ENCODE results near the gene PHF12.

PHF12 gene

DNA sequence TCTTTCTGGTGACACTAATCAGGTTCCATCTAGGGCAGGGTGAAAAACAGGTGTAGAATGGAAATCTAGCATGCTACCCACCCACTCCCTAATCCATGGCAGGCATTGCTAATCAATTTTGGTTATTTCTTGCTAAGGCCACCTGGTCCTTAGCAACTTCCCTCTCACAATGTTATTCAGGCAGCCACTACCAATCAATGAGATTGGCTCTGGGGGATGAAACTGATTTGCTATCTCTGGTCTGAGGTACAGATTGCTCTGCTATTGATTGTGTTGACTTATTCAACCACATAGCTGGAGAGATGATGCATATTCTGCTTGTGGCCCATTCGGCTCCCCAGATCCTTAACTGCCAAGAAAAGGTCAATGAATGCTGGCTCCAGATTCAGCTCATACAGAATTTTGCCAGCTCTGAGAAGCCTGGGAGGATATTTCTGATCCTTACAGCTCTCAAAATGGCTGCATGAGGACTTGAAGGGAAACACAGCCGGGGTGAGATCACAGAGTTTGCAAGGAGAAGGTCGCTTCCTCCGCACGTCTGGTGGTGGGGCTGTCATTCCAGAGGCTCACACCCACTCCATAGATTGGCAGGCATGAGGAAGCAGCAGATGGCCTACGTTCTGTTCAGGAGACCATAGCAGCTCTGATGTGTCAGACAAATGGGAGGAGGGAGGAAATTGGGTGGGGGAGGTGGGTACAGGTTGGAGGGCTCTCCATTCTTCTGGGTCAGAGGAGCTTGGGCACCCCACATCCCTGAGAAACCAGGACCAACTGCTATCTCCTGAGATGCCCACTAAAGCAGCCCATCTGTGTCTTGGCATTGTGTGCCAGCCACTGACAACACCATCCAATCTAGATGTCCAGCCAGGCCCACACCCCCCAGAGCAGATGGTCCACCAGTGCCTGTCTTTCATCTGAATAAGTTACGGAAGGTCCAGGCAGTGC, 32.2 kb upstream of the PHF12 start:
- H3K27ac Mint-ChIP-seq = peak overlapping the region; percentile 82

DNA sequence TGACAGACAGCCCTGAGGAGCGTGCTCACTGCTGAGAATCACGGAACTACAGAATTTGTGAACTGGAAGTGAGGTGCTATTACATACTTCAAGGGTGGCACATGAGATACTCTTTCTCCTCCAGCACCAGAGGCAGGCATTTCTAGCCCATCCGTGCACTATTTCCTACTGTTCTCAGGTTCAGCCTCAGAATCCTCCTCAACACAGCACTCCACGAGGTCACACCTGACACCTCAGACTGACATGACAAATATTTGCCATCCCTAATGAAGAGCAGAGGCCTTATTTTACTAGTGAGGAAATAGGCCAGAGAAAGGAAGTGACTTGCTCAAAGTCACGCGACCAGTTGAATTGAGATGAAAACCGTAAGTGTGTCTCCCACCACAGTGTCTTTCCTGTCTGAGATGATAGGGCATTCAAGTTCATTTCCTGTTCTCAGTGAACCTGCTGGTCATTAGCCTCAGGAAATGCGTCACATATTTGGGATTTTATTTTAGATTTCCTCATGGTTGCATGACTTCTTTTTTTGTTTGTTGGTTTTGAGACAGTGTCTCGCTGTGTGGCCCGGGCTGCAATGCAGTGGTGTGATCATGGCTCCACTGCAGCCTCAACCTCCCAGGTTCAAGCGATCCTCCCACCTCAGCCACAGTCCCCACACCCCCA, 30.9 kb upstream of the PHF12 start:
- H3K27ac Mint-ChIP-seq = peak overlapping the region; percentile 82
- H3K4me1 Mint-ChIP-seq = peaks cover 20% of the 10 kb centered on the region
- peak overlapping the region; percentile 16 for H3K4me3 Mint-ChIP-seq
- no peaks in the 10 kb centered on the region for H3K9me3 Mint-ChIP-seq
- peak; percentile 41 for DNase-seq
- no peaks in the 10 kb centered on the region for H3K27me3 Mint-ChIP-seq
- H3K36me3 Mint-ChIP-seq (ENCODE audit: low read depth) = no peaks in the 10 kb centered on the region
- ATAC-seq = peak; percentile 79

More for the DNA sequence above, 32.2 kb upstream of the PHF12 start:
- ATAC-seq (no peak), DNase-seq (no peak)
- Mint-ChIP-seq H3K4me1 (peaks cover 20% of the 10 kb centered on the region), H3K9me3 (no peaks in the 10 kb centered on the region), H3K36me3 (ENCODE audit: low read depth) (no peaks in the 10 kb centered on the region), H3K4me3 (no peak overlapping the region), H3K27me3 (no peaks in the 10 kb centered on the region)

GRCh38 chr17:28978356-28978964, 27.1 kb upstream of the PHF12 start:
- no peaks in the 10 kb centered on the region for H3K9me3 Mint-ChIP-seq
- H3K36me3 Mint-ChIP-seq (ENCODE audit: low read depth) = no peaks in the 10 kb centered on the region
- no peak overlapping the region for H3K27ac Mint-ChIP-seq
- no peak for ATAC-seq
- peaks cover 18% of the 10 kb centered on the region for H3K4me1 Mint-ChIP-seq
- H3K4me3 Mint-ChIP-seq = no peak overlapping the region
- no peaks in the 10 kb centered on the region for H3K27me3 Mint-ChIP-seq
- no peak for DNase-seq

DNA sequence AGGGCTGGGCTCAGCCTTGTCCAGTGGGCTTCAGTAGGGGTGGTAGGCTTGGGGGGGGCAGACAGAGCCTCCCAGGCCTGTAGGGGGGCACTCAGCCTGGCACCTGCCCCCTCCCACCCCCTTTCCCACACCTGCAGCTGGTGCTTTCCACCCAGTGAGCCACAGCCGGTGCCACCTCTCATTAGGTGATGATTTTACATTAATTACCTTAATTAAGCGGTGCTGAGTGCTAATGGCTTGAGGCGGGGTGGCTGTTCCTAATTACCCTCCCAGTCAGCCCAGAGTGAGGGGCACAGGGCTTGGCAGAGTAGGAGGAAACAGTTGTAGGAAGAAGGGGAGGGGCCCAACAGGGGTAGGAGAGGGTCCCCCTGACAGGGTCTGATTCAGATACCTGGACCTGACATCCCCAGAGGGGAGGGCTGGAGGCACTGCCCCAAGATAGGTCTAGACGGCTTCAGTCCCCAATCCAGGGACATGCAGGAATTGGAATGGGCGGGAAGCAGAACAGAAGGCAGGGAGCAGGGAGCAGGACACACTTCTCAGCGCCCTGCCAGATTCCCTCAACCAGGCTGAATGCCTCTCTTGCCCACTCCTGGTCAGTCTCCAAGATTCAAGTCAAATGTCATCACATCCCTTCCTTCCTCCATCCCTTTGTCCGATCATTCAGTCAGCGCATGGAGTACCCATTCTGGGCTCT, 26.5 kb upstream of the PHF12 start:
- Mint-ChIP-seq H3K36me3 (ENCODE audit: low read depth) (no peaks in the 10 kb centered on the region), H3K4me3 (no peak overlapping the region), H3K27ac (no peak overlapping the region), H3K4me1 (peaks cover 11% of the 10 kb centered on the region), H3K9me3 (no peaks in the 10 kb centered on the region), H3K27me3 (no peaks in the 10 kb centered on the region)
- DNase-seq = no peak
- ATAC-seq = no peak

- ATAC-seq (no peak), DNase-seq (no peak)
- Mint-ChIP-seq H3K36me3 (ENCODE audit: low read depth) (no peaks in the 10 kb centered on the region), H3K9me3 (no peaks in the 10 kb centered on the region), H3K4me1 (no peaks in the 10 kb centered on the region), H3K27ac (no peak overlapping the region), H3K27me3 (no peaks in the 10 kb centered on the region), H3K4me3 (no peak overlapping the region)
Measured at GRCh38 chr17:28975646-28976045, 24.3 kb upstream of the PHF12 start.

- no peak for DNase-seq
- H3K36me3 Mint-ChIP-seq (ENCODE audit: low read depth) = no peaks in the 10 kb centered on the region
Measured at GRCh38 chr17:28975031-28975430, 23.7 kb upstream of the PHF12 start.

GRCh38 chr17:28974451-28974850, 23.1 kb upstream of the PHF12 start:
- Mint-ChIP-seq H3K27me3 (no peaks in the 10 kb centered on the region), H3K36me3 (ENCODE audit: low read depth) (no peaks in the 10 kb centered on the region), H3K9me3 (no peaks in the 10 kb centered on the region), H3K4me1 (no peaks in the 10 kb centered on the region), H3K4me3 (no peak overlapping the region), H3K27ac (no peak overlapping the region)
- DNase-seq (no peak), ATAC-seq (no peak)

More at GRCh38 chr17:28975031-28975430, 23.7 kb upstream of the PHF12 start:
- ATAC-seq = no peak
- Mint-ChIP-seq H3K4me1 (no peaks in the 10 kb centered on the region), H3K27me3 (no peaks in the 10 kb centered on the region), H3K27ac (no peak overlapping the region), H3K4me3 (no peak overlapping the region), H3K9me3 (no peaks in the 10 kb centered on the region)

GRCh38 chr17:28973425-28973824, 22.1 kb upstream of the PHF12 start:
- Mint-ChIP-seq H3K27ac (no peak overlapping the region), H3K27me3 (no peaks in the 10 kb centered on the region), H3K36me3 (ENCODE audit: low read depth) (no peaks in the 10 kb centered on the region), H3K9me3 (no peaks in the 10 kb centered on the region), H3K4me3 (no peak overlapping the region), H3K4me1 (no peaks in the 10 kb centered on the region)
- ATAC-seq (no peak), DNase-seq (no peak)

DNA sequence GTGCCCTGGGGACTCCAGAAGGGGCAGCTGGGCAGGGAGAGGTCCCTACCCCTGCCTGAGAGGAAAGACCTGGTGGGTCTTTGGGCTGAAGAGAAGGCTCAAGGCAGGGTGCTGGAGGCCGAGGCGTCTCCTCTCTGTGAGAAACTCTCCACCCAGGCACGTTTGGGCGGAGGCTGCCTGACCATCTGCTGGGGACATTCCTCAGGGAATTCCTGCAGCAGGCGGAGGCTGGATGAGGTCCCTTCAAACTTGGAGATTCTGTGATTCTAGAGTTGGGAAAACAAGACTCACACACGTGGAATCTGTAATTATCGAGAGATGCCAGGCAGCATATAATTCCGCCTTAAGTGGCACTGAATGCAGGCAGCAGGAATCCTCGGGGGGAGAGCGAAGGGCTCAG, 21.1 kb upstream of the PHF12 start:
- no peak overlapping the region for H3K27ac Mint-ChIP-seq
- DNase-seq (no peak), ATAC-seq (no peak)
- no peak overlapping the region for H3K4me3 Mint-ChIP-seq
- no peaks in the 10 kb centered on the region for H3K36me3 Mint-ChIP-seq (ENCODE audit: low read depth)
- no peaks in the 10 kb centered on the region for H3K9me3 Mint-ChIP-seq
- no peaks in the 10 kb centered on the region for H3K4me1 Mint-ChIP-seq
- no peaks in the 10 kb centered on the region for H3K27me3 Mint-ChIP-seq

- Mint-ChIP-seq H3K4me3 (no peak overlapping the region), H3K4me1 (no peaks in the 10 kb centered on the region), H3K9me3 (no peaks in the 10 kb centered on the region), H3K27ac (no peak overlapping the region), H3K36me3 (ENCODE audit: low read depth) (no peaks in the 10 kb centered on the region), H3K27me3 (no peaks in the 10 kb centered on the region)
- ATAC-seq (no peak), DNase-seq (no peak)
Measured at GRCh38 chr17:28970879-28971278, 19.6 kb upstream of the PHF12 start.

- H3K27ac Mint-ChIP-seq = no peak overlapping the region
- no peak for ATAC-seq
- H3K9me3 Mint-ChIP-seq = no peaks in the 10 kb centered on the region
Measured at GRCh38 chr17:28969706-28970393, 18.5 kb upstream of the PHF12 start.

DNA sequence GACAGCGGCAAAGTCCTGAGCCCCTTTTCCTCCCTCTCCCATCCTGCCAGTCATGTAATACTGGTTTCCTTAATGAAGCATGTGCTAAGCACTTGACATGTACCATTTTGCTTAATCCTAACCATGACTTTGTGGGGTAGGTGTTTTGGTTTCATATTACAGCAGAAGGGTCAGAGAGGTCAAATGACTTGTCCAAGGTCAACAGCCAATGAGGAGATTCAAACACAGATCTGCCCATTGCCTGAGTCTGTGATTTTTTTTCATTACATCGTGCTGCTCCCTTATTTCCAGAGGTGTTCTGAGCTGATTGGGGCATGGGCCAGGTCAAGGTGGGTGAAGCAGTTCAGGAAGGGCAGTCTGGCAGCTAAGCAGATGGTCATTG, 17.6 kb upstream of the PHF12 start:
- DNase-seq = no peak
- Mint-ChIP-seq H3K9me3 (no peaks in the 10 kb centered on the region), H3K27ac (no peak overlapping the region), H3K27me3 (no peaks in the 10 kb centered on the region), H3K36me3 (ENCODE audit: low read depth) (no peaks in the 10 kb centered on the region), H3K4me3 (no peak overlapping the region), H3K4me1 (no peaks in the 10 kb centered on the region)
- ATAC-seq = no peak

More at GRCh38 chr17:28969706-28970393, 18.5 kb upstream of the PHF12 start:
- DNase-seq = no peak
- H3K4me3 Mint-ChIP-seq = no peak overlapping the region
- no peaks in the 10 kb centered on the region for H3K36me3 Mint-ChIP-seq (ENCODE audit: low read depth)
- H3K4me1 Mint-ChIP-seq = no peaks in the 10 kb centered on the region
- no peaks in the 10 kb centered on the region for H3K27me3 Mint-ChIP-seq

- Mint-ChIP-seq H3K9me3 (no peaks in the 10 kb centered on the region), H3K36me3 (ENCODE audit: low read depth) (no peaks in the 10 kb centered on the region), H3K4me1 (no peaks in the 10 kb centered on the region), H3K27me3 (no peaks in the 10 kb centered on the region), H3K4me3 (no peak overlapping the region), H3K27ac (no peak overlapping the region)
- ATAC-seq (no peak), DNase-seq (no peak)
Measured at GRCh38 chr17:28968231-28968913, 17.1 kb upstream of the PHF12 start.
